H1 (cell line): Measurements from ENCODE around the gene VAV2. TPM values are rescaled to one million over a fixed set of nuclear protein-coding genes. Genes with fewer than 3 reads are reported as not detected.

Source experiments
- NANOG ChIP-seq: IDR thresholded peaks from 2 replicates; pipeline ENCODE4 v1.6.1; 2011; ENCODE audit warnings: low read length, low read depth, mild to moderate bottlenecking, inconsistent platforms; ENCODE audit not compliant: insufficient read depth, poor library complexity, severe bottlenecking
- polyA plus RNA-seq, 7 experiments: library from polyadenylated mRNA; depleted of rRNA in 3 of 7; stranded (reverse) in 5 of 7; unstranded in 2 of 7; fragments of >200 nt in 5 of 7; fragments of 200-250 nt in 2 of 7; gene quantifications; 1 replicate in 5 of 7; 2 replicates in 1 of 7; 4 replicates in 1 of 7; pipeline versions ENCODE4 v1.2.1 to v1.2.3, GENCODE V29; 2011 to 2013; ENCODE audit warnings: missing spikeins in 2 of 7, mixed read lengths in 2 of 7
- total RNA-seq: library from RNA; stranded (reverse); fragmentation: NEBNext Ultra II Directional; extraction: Animal tissue kit (Norgen Biotek cat#: 25700); gene quantifications from 2 replicates; pipeline ENCODE4 v1.2.1, GENCODE V29; 2021

Gene VAV2
- total and polyA plus RNA-seq, 2 of the 8 experiments (the other 6 are each of a cell fraction or from before 2014, with no cell fraction given), result 13.6 to 37.6 TPM

- TF ChIP-seq NANOG, result no peak
- TF ChIP-seq, all 59 proteins: peak for 0
Measured at GRCh38 chr9:134033516-134034214, 41.5 kb upstream of the VAV2 start (continued).
